ENCODE data around the gene IL36A. TPM values are rescaled to one million over a fixed set of nuclear protein-coding genes. Genes with fewer than 3 reads are reported as not detected.

IL36A gene
- total and polyA plus RNA-seq, 7 donors = not detected

- no peaks in the 10 kb centered on the region for H3K27me3 ChIP-seq
- 62 to 75% methylated on average over 7 of the region's 7 CpGs for WGBS, 2 donors
- TF ChIP-seq POLR2AphosphoS5 (IDR thresholded peaks at IDR 0.05) = no peak
- TF ChIP-seq, protein P1, sequence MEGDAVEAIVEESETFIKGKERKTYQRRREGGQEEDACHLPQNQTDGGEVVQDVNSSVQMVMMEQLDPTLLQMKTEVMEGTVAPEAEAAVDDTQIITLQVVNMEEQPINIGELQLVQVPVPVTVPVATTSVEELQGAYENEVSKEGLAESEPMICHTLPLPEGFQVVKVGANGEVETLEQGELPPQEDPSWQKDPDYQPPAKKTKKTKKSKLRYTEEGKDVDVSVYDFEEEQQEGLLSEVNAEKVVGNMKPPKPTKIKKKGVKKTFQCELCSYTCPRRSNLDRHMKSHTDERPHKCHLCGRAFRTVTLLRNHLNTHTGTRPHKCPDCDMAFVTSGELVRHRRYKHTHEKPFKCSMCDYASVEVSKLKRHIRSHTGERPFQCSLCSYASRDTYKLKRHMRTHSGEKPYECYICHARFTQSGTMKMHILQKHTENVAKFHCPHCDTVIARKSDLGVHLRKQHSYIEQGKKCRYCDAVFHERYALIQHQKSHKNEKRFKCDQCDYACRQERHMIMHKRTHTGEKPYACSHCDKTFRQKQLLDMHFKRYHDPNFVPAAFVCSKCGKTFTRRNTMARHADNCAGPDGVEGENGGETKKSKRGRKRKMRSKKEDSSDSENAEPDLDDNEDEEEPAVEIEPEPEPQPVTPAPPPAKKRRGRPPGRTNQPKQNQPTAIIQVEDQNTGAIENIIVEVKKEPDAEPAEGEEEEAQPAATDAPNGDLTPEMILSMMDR (IDR thresholded peaks at IDR 0.05) = no peak
- no peak for TF ChIP-seq EP300 (IDR thresholded peaks at IDR 0.05)
- TF ChIP-seq POLR2A (IDR thresholded peaks at IDR 0.05) = no peak
- DNase-seq = no peak
- no peak within 1 kb of the TSS for H3K4me3 ChIP-seq
- H3K4me1 ChIP-seq = no peaks in the 10 kb centered on the region
- no peaks in the 10 kb centered on the region for H3K36me3 ChIP-seq
- no peaks in the 10 kb centered on the region for H3K9me3 ChIP-seq
- no peak within 1 kb of the TSS for H3K27ac ChIP-seq
- intact Hi-C loops (cut with DNase I) = no loop called here
Observed at GRCh38 chr2:112977559-112978056, 27.7 kb upstream of the IL36A start, which contains the start of gene IL36G. TSS of gene IL36G (plus strand) at chr2:112978006. CDS start at chr2:112978639, 633 bp downstream.

DNA sequence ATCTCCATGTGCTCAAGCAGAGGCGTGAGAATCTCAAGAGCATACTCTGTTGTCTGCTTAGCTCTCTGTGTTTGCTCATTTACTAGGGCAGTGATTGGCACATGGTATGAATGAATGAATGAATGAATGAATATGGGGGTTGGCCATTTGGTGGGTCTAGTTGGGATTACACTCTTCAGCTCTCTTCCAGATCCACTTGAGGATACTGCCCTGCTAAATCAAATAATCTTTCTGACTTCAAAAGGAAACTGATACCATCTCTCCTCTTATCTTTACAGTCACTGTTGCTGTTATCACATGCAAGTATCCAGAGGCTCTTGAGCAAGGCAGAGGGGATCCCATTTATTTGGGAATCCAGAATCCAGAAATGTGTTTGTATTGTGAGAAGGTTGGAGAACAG is 25.5 kb upstream of the IL36A start:
- no peak for TF ChIP-seq POLR2AphosphoS5 (IDR thresholded peaks at IDR 0.05)
- no peak for TF ChIP-seq POLR2A (IDR thresholded peaks at IDR 0.05)
- TF ChIP-seq, protein P1 (IDR thresholded peaks at IDR 0.05) = no peak
- TF ChIP-seq EP300 (IDR thresholded peaks at IDR 0.05) = no peak
- no peaks in the 10 kb centered on the region for H3K27me3 ChIP-seq
- no peaks in the 10 kb centered on the region for H3K36me3 ChIP-seq
- WGBS, 2 donors = 91 to 94% methylated on average over 1 of the region's 1 CpG
- intact Hi-C loops (cut with DNase I) = no loop called here
- no peak overlapping the region for H3K27ac ChIP-seq
- DNase-seq = no peak
- no peaks in the 10 kb centered on the region for H3K9me3 ChIP-seq
- H3K4me3 ChIP-seq = no peak overlapping the region
- no peaks in the 10 kb centered on the region for H3K4me1 ChIP-seq

- intact Hi-C loops (cut with DNase I) = no loop called here
- no peaks in the 10 kb centered on the region for H3K4me1 ChIP-seq
- no peaks in the 10 kb centered on the region for H3K27me3 ChIP-seq
- TF ChIP-seq, protein P1 (IDR thresholded peaks at IDR 0.05) = no peak
- 33 to 41% methylated on average over 1 of the region's 1 CpG for WGBS, 2 donors
- no peaks in the 10 kb centered on the region for H3K36me3 ChIP-seq
- H3K4me3 ChIP-seq = no peak overlapping the region
- H3K9me3 ChIP-seq = no peaks in the 10 kb centered on the region
- no peak for DNase-seq
- no peak overlapping the region for H3K27ac ChIP-seq
Observed at GRCh38 chr2:112980537-112980936, 24.7 kb upstream of the IL36A start.

GRCh38 chr2:112985090-112985489 is 20.2 kb upstream of the IL36A start:
- TF ChIP-seq POLR2A (IDR thresholded peaks at IDR 0.05) (no peak), EP300 (IDR thresholded peaks at IDR 0.05) (no peak), POLR2AphosphoS5 (IDR thresholded peaks at IDR 0.05) (no peak)
- TF ChIP-seq, protein P1 (IDR thresholded peaks at IDR 0.05) = no peak
- H3K9me3 ChIP-seq = peaks cover 0 to 5% (median 1%) of the 10 kb centered on the region in 4 donors
- H3K27me3 ChIP-seq = no peaks in the 10 kb centered on the region
- intact Hi-C loops (cut with DNase I) = no loop called here
- 70 to 86% methylated on average over 5 of the region's 5 CpGs for WGBS, 2 donors
- H3K27ac ChIP-seq = no peak overlapping the region
- no peaks in the 10 kb centered on the region for H3K4me1 ChIP-seq
- H3K4me3 ChIP-seq = no peak overlapping the region
- H3K36me3 ChIP-seq = no peaks in the 10 kb centered on the region
- no peak for DNase-seq

DNA sequence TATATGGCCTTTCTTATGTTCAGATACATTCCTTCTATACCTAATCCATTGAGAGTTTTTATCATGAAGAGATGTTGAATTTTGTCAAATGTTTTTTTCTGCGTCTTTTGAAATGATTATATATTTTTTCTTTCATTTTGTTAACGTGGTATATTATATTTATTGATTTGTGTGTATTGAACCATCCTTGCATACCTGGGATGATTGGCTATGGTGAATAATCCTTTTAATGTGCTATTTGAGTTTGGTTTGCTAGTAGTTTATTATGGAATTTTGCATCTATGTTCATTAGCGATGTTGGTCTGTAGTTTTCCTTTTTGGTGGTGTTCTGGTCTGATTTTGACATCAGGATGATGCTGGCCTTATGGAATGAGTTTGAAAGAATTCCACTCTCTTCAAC is 15.6 kb upstream of the IL36A start:
- intact Hi-C loops (cut with DNase I) = no loop called here
- WGBS, 2 donors = 79 to 87% methylated on average over 3 of the region's 3 CpGs
- Histone ChIP-seq H3K27ac (no peak overlapping the region), H3K9me3 (peaks cover 0 to 16% (median 5%) of the 10 kb centered on the region in 4 donors), H3K4me3 (no peak overlapping the region), H3K4me1 (no peaks in the 10 kb centered on the region), H3K27me3 (no peaks in the 10 kb centered on the region), H3K36me3 (no peaks in the 10 kb centered on the region)
- TF ChIP-seq POLR2AphosphoS5 (IDR thresholded peaks at IDR 0.05) (no peak), EP300 (IDR thresholded peaks at IDR 0.05) (no peak), POLR2A (IDR thresholded peaks at IDR 0.05) (no peak)
- TF ChIP-seq, protein P1 (IDR thresholded peaks at IDR 0.05) = no peak
- no peak for DNase-seq

Measured in sigmoid colon (tissue), 7 donors.